Measurements from ENCODE around the gene OR4K14. TPM values are rescaled to one million over a fixed set of nuclear protein-coding genes. Genes with fewer than 3 reads are reported as not detected.

OR4K14 gene
- total RNA-seq, 1 experiment from 2014 or later: not detected

- H3K4me3 Mint-ChIP-seq (ENCODE audit: low read depth, unreplicated experiment): no peak within 1 kb of the TSS
- TF ChIP-seq, protein P1, sequence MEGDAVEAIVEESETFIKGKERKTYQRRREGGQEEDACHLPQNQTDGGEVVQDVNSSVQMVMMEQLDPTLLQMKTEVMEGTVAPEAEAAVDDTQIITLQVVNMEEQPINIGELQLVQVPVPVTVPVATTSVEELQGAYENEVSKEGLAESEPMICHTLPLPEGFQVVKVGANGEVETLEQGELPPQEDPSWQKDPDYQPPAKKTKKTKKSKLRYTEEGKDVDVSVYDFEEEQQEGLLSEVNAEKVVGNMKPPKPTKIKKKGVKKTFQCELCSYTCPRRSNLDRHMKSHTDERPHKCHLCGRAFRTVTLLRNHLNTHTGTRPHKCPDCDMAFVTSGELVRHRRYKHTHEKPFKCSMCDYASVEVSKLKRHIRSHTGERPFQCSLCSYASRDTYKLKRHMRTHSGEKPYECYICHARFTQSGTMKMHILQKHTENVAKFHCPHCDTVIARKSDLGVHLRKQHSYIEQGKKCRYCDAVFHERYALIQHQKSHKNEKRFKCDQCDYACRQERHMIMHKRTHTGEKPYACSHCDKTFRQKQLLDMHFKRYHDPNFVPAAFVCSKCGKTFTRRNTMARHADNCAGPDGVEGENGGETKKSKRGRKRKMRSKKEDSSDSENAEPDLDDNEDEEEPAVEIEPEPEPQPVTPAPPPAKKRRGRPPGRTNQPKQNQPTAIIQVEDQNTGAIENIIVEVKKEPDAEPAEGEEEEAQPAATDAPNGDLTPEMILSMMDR (IDR thresholded peaks at IDR 0.05; ENCODE audit: unreplicated experiment): no peak
- H3K4me1 Mint-ChIP-seq (ENCODE audit: low read depth, unreplicated experiment): no peaks in the 10 kb centered on the region
- H3K9me3 Mint-ChIP-seq (ENCODE audit: low read depth, unreplicated experiment): no peaks in the 10 kb centered on the region
- H3K27ac Mint-ChIP-seq (ENCODE audit: unreplicated experiment): no peak within 1 kb of the TSS
- H3K27me3 Mint-ChIP-seq (ENCODE audit: unreplicated experiment): no peaks in the 10 kb centered on the region
- intact Hi-C loops (cut with micrococcal nuclease; ENCODE audit: unreplicated experiment): no loop called here
- CTCF ChIA-PET: interaction anchor here (0.8 kb wide), 1 partner anchor 661 kb away, joined by 4 read pairs; no protein-coding TSS in a partner anchor
- no TSS peak for BruUV-seq (replicated peaks)
- no peaks in the 10 kb centered on the region for H3K36me3 Mint-ChIP-seq (ENCODE audit: insufficient read depth, unreplicated experiment)
- DNase-seq: no peak
These were observed 16.8 kb upstream of the OR4K14 start, which contains the start of gene OR4K13 for GRCh38 chr14:20035938-20036337. Gene OR4K13 (minus strand): TSS chr14:20036038. CDS start chr14:20034758, 1,280 bp downstream.

- Mint-ChIP-seq H3K27ac (ENCODE audit: unreplicated experiment) (no peak overlapping the region), H3K27me3 (ENCODE audit: unreplicated experiment) (no peaks in the 10 kb centered on the region), H3K4me1 (ENCODE audit: low read depth, unreplicated experiment) (no peaks in the 10 kb centered on the region), H3K4me3 (ENCODE audit: low read depth, unreplicated experiment) (no peak overlapping the region), H3K36me3 (ENCODE audit: insufficient read depth, unreplicated experiment) (no peaks in the 10 kb centered on the region), H3K9me3 (ENCODE audit: low read depth, unreplicated experiment) (no peaks in the 10 kb centered on the region)
- intact Hi-C loops (cut with micrococcal nuclease; ENCODE audit: unreplicated experiment): no loop called here
- no peak for DNase-seq
- TF ChIP-seq, protein P1 (IDR thresholded peaks at IDR 0.05; ENCODE audit: unreplicated experiment): no peak
- no TSS peak for BruUV-seq (replicated peaks)
- CTCF ChIA-PET: no interaction called here
These were observed 16.3 kb upstream of the OR4K14 start for GRCh38 chr14:20035449-20035848.

GRCh38 chr14:20031058-20031457 is 12.0 kb upstream of the OR4K14 start:
- no peaks in the 10 kb centered on the region for H3K9me3 Mint-ChIP-seq (ENCODE audit: low read depth, unreplicated experiment)
- no peak for DNase-seq

DNA sequence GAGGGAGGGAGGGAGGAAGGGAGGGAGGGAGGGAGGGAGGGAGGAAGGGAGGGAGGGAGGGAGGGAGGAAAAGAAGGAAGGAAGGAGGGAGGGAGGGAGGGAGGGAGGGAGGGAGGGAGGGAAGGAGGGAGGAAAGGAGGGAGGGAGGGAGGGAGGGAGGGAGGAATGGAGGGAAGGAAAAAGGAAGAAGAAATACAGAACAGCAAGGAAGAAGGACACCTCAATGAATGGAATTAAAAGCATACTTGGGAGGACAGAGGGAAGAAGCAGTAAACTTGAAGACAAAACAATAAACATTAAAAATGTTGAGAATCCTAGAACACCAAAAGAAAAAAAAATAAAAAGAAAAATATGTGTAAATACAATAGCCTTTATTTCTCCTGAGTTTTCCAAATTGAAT is 11.0 kb downstream of the OR4K14 start:
- Mint-ChIP-seq H3K4me3 (ENCODE audit: low read depth, unreplicated experiment) (no peak overlapping the region), H3K4me1 (ENCODE audit: low read depth, unreplicated experiment) (no peaks in the 10 kb centered on the region), H3K9me3 (ENCODE audit: low read depth, unreplicated experiment) (peaks cover 4% of the 10 kb centered on the region), H3K27me3 (ENCODE audit: unreplicated experiment) (no peaks in the 10 kb centered on the region), H3K27ac (ENCODE audit: unreplicated experiment) (no peak overlapping the region), H3K36me3 (ENCODE audit: insufficient read depth, unreplicated experiment) (no peaks in the 10 kb centered on the region)
- TF ChIP-seq, protein P1 (IDR thresholded peaks at IDR 0.05; ENCODE audit: unreplicated experiment): no peak
- no peak for DNase-seq
- no TSS peak for BruUV-seq (replicated peaks)
- CTCF ChIA-PET: no interaction called here
- intact Hi-C loops (cut with micrococcal nuclease; ENCODE audit: unreplicated experiment): no loop called here

More at GRCh38 chr14:20031058-20031457, 12.0 kb upstream of the OR4K14 start:
- intact Hi-C loops (cut with micrococcal nuclease; ENCODE audit: unreplicated experiment): no loop called here
- Mint-ChIP-seq H3K4me3 (ENCODE audit: low read depth, unreplicated experiment) (no peak overlapping the region), H3K27me3 (ENCODE audit: unreplicated experiment) (no peaks in the 10 kb centered on the region), H3K36me3 (ENCODE audit: insufficient read depth, unreplicated experiment) (no peaks in the 10 kb centered on the region), H3K4me1 (ENCODE audit: low read depth, unreplicated experiment) (no peaks in the 10 kb centered on the region), H3K27ac (ENCODE audit: unreplicated experiment) (no peak overlapping the region)
- no TSS peak for BruUV-seq (replicated peaks)
- TF ChIP-seq, protein P1 (IDR thresholded peaks at IDR 0.05; ENCODE audit: unreplicated experiment): no peak
- CTCF ChIA-PET: no interaction called here
